ENCODE data around the gene SSPN. TPM values are rescaled to one million over a fixed set of nuclear protein-coding genes. Genes with fewer than 3 reads are reported as not detected.

SSPN gene
- total and polyA plus RNA-seq, 2 experiments from 2014 or later: 1.1 to 2.3 TPM

GRCh38 chr12:26187014-26187798 is 8.2 kb upstream of the SSPN start:
- H3K36me3 Mint-ChIP-seq (ENCODE audit: low read depth): no peaks in the 10 kb centered on the region
- Histone ChIP-seq H3K79me2 (replicated peaks; ENCODE audit: insufficient read depth) (no peaks in the 10 kb centered on the region), H4K20me1 (replicated peaks; ENCODE audit: insufficient read depth) (no peaks in the 10 kb centered on the region), H3K4me1 (ENCODE audit: insufficient read depth) (no peaks in the 10 kb centered on the region), H3F3A (replicated peaks; ENCODE audit: low read depth) (no peaks in the 10 kb centered on the region), H3K27ac (ENCODE audit: low read depth) (no peak overlapping the region), H3K4me2 (no peak overlapping the region), H2AFZ (no peak overlapping the region), H3K4me3 (no peak overlapping the region), H3K36me3 (ENCODE audit: insufficient read depth) (no peaks in the 10 kb centered on the region), H3K9me2 (ENCODE audit: insufficient read depth) (no peaks in the 10 kb centered on the region), H3K27me3 (ENCODE audit: insufficient read depth) (no peaks in the 10 kb centered on the region)
- no peaks in the 10 kb centered on the region for H3K9me3 Mint-ChIP-seq
- no peak overlapping the region for H3K4me3 Mint-ChIP-seq
- peaks cover 6% of the 10 kb centered on the region; the same call in 2 of the 3 replicates for H3K4me1 Mint-ChIP-seq
- H3K27me3 Mint-ChIP-seq (ENCODE audit: insufficient read depth, low read depth, poor library complexity): no peaks in the 10 kb centered on the region
- no peak overlapping the region for H3K27ac Mint-ChIP-seq
- TF ChIP-seq CTCF (conservative IDR thresholded peaks at IDR 0.05; ENCODE audit: low read depth in 2 of 2) (peak; percentile 50 to 61), ETS1 (IDR thresholded peaks at IDR 0.05) (no peak)
- ATAC-seq: peak; percentile 85
- peak; percentile 65 for DNase-seq (ENCODE audit: low spot score)

- no peak overlapping the region for H2AFZ ChIP-seq
- ATAC-seq: no peak
- no peak for TF ChIP-seq NANOG (IDR thresholded peaks at IDR 0.05; ENCODE audit: borderline replicate concordance)
- TF ChIP-seq EZH2 (IDR thresholded peaks at IDR 0.05; ENCODE audit: low read depth, unreplicated experiment): no peak
- TF ChIP-seq JUNB (IDR thresholded peaks at IDR 0.05; ENCODE audit: unreplicated experiment): no peak
- TF ChIP-seq ETS1 (IDR thresholded peaks at IDR 0.05): no peak
- TF ChIP-seq STAT1 (IDR thresholded peaks at IDR 0.05; ENCODE audit: unreplicated experiment): no peak
- no peak for TF ChIP-seq ZNF331 (CRISPR knock-in tag; IDR thresholded peaks at IDR 0.05; ENCODE audit: low read depth)
- TF ChIP-seq CREB1 (CRISPR knock-in tag; IDR thresholded peaks at IDR 0.05; ENCODE audit: low read depth): no peak
- TF ChIP-seq ZNF462 (CRISPR knock-in tag; IDR thresholded peaks at IDR 0.05): no peak
- no peak for TF ChIP-seq EZH2phosphoT487 (IDR thresholded peaks at IDR 0.05; ENCODE audit: unreplicated experiment)
- no peak for TF ChIP-seq POLR2AphosphoS5 (IDR thresholded peaks at IDR 0.05; ENCODE audit: low read depth)
Measured at GRCh38 chr12:26188127-26188526, 7.2 kb upstream of the SSPN start.

More at GRCh38 chr12:26188127-26188526, 7.2 kb upstream of the SSPN start:
- Histone ChIP-seq H3K79me2 (replicated peaks; ENCODE audit: insufficient read depth) (no peaks in the 10 kb centered on the region), H3K27ac (ENCODE audit: low read depth) (no peak overlapping the region), H4K20me1 (replicated peaks; ENCODE audit: insufficient read depth) (no peaks in the 10 kb centered on the region), H3K4me1 (ENCODE audit: insufficient read depth) (no peaks in the 10 kb centered on the region), H3K36me3 (ENCODE audit: insufficient read depth) (no peaks in the 10 kb centered on the region), H3K4me3 (no peak overlapping the region), H3F3A (replicated peaks; ENCODE audit: low read depth) (no peaks in the 10 kb centered on the region), H3K27me3 (ENCODE audit: insufficient read depth) (0 out of 2 replicates have a peak, but pooled peaks cover 2% of the 10 kb centered on the region), H3K9me2 (ENCODE audit: insufficient read depth) (no peaks in the 10 kb centered on the region), H3K4me2 (no peak overlapping the region)
- no peak for DNase-seq (ENCODE audit: low spot score)
- Mint-ChIP-seq H3K4me1 (peaks cover 6% of the 10 kb centered on the region; the same call in 2 of the 3 replicates), H3K27ac (no peak overlapping the region), H3K27me3 (ENCODE audit: insufficient read depth, low read depth, poor library complexity) (no peaks in the 10 kb centered on the region), H3K9me3 (no peaks in the 10 kb centered on the region), H3K36me3 (ENCODE audit: low read depth) (no peaks in the 10 kb centered on the region), H3K4me3 (no peak overlapping the region)
